ENCODE results near the gene TIGD4. TPM values are rescaled to one million over a fixed set of nuclear protein-coding genes. Genes with fewer than 3 reads are reported as not detected.

TIGD4 gene
- total and polyA plus RNA-seq, 2 of the 13 experiments (the other 11 are each of a cell fraction or from before 2014, with no cell fraction given) = 0.15 to 0.62 TPM

- peak; percentile 91 for ATAC-seq
- in situ Hi-C loops (cut with HindIII; ENCODE audit: extremely low pct_ligation_motif_present, low pct_unique_long_range_greater_than_20kb) = no loop called here
- peak overlapping the region; percentile 46 for H3K4me2 ChIP-seq (ENCODE audit: low read depth, low read length)
- DNase-seq (ENCODE audit: low spot score) = peak; percentile 57
- H3K9ac ChIP-seq (ENCODE audit: insufficient read depth, low read depth, low read length) = no peak overlapping the region
- H4K20me1 ChIP-seq (ENCODE audit: insufficient read depth, low read length) = peaks cover 5% of the 10 kb centered on the region
- no TSS peak for BruUV-seq (replicated peaks)
- no peak overlapping the region for H2AFZ ChIP-seq (ENCODE audit: low read length)
- H3K27ac ChIP-seq (ENCODE audit: extremely low read length, insufficient read depth, low read length) = no peak overlapping the region
- intact Hi-C loops (cut with micrococcal nuclease; ENCODE audit: unreplicated experiment) = loop anchor here (2.0 kb wide), 1 partner anchor 26 kb away; no protein-coding TSS in a partner anchor
- FAIRE-seq = no peak
- peaks cover 75% of the 10 kb centered on the region for H3K4me1 ChIP-seq (ENCODE audit: insufficient read depth, low read length)
- 57% methylated on average over 10 of the region's 11 CpGs for WGBS (ENCODE audit: low lambda C conversion rate)
- no peaks in the 10 kb centered on the region for H3K36me3 ChIP-seq (replicated peaks in 1 of 2; ENCODE audit: control insufficient read depth in 1 of 2, insufficient read depth in 2 of 2, low read length in 2 of 2)
- ChIA-PET POLR2A (no interaction called here), CTCF (ENCODE audit: low intra/inter-chr PET ratio, low total read pairs) (no interaction called here)
- no peak overlapping the region for H3K4me3 ChIP-seq (replicated peaks in 1 of 3; ENCODE audit: insufficient read depth in 1 of 3, low read depth in 2 of 3, low read length in 3 of 3)
- H3K79me2 ChIP-seq (ENCODE audit: insufficient read depth, low read length) = peaks cover 34% of the 10 kb centered on the region
- H3K27me3 ChIP-seq (ENCODE audit: control insufficient read depth in 1 of 2, insufficient read depth in 2 of 2, low read length in 2 of 2) = no peaks in the 10 kb centered on the region
- H3K9me3 ChIP-seq (ENCODE audit: low read length) = no peaks in the 10 kb centered on the region; the same call in 1 of the 2 replicates
- TF ChIP-seq MAF1 (CRISPR knock-in tag; IDR thresholded peaks at IDR 0.05; ENCODE audit: borderline replicate concordance) = no peak
- peak; percentile 81 for TF ChIP-seq HNF1A (IDR thresholded peaks at IDR 0.05; ENCODE audit: low read depth)
- peak; percentile 72; the same call in 1 of the 2 replicates for TF ChIP-seq HNF1A (CRISPR knock-in tag; IDR thresholded peaks at IDR 0.05; ENCODE audit: borderline replicate concordance)
- TF ChIP-seq ZNF563 (CRISPR knock-in tag; IDR thresholded peaks at IDR 0.05) = no peak
- TF ChIP-seq PRDM15 (CRISPR knock-in tag; IDR thresholded peaks at IDR 0.05) = no peak
- TF ChIP-seq SOX13 (IDR thresholded peaks at IDR 0.05) = no peak
- TF ChIP-seq SOX13 (CRISPR knock-in tag; conservative IDR thresholded peaks at IDR 0.05 in 1 of 2, IDR thresholded peaks at IDR 0.05 in 1 of 2) = 0 out of 4 replicates have a peak, but pooled peaks of 1 of the 2 experiments have one; percentile 28
- TF ChIP-seq SOX6 (IDR thresholded peaks at IDR 0.05) = no peak
- peak; percentile 51; the same call in 1 of the 2 replicates for TF ChIP-seq SOX6 (CRISPR knock-in tag; IDR thresholded peaks at IDR 0.05)
- 0 out of 2 replicates have a peak, but pooled peaks have one; percentile 41 for TF ChIP-seq SOX5 (CRISPR knock-in tag; IDR thresholded peaks at IDR 0.05; ENCODE audit: borderline replicate concordance)
- peak; percentile 93 for TF ChIP-seq ZNF362 (CRISPR knock-in tag; IDR thresholded peaks at IDR 0.05; ENCODE audit: borderline replicate concordance)
Measured at GRCh38 chr4:152810715-152811287, 31.3 kb upstream of the TIGD4 start.
